HepG2 (cell line): ENCODE data around the gene CUL9. TPM values are rescaled to one million over a fixed set of nuclear protein-coding genes. Genes with fewer than 3 reads are reported as not detected.
A peak's percentile ranks its signal among the peaks of the same experiment; 100 is the strongest.

Source experiments
- CBX1 ChIP-seq: IDR thresholded peaks from one replicate; pipeline ENCODE4 v1.6.1; 2016; ENCODE audit warnings: antibody characterized with exemption, low read depth
- ESRRA ChIP-seq: sonication (generic); formaldehyde crosslinking; IDR thresholded peaks from 2 replicates; pipeline ENCODE4 v1.5.1; 2020; ENCODE audit warnings: mild to moderate bottlenecking, low read depth, missing genetic modification reagents
- HDAC1 ChIP-seq: sonication (generic); formaldehyde crosslinking; IDR thresholded peaks from 2 replicates; pipeline ENCODE4 v1.5.1; 2020; ENCODE audit warnings: mild to moderate bottlenecking, missing genetic modification reagents
- HNF4G ChIP-seq, 2 experiments: sonication (generic) in 1 of 2; formaldehyde crosslinking in 1 of 2; IDR thresholded peaks; 2 replicates each; pipeline versions ENCODE4 v1.4.0 to v1.6.1; 2011 to 2020; ENCODE audit warnings: borderline replicate concordance in 2 of 2, low read depth in 2 of 2, mild to moderate bottlenecking in 2 of 2, low read length in 1 of 2, missing genetic modification reagents in 1 of 2, moderate library complexity in 1 of 2
- HNRNPLL ChIP-seq: fragments of 200-400 bp; formaldehyde crosslinking; IDR thresholded peaks from 2 replicates; pipeline ENCODE4 v1.6.1; 2017; ENCODE audit warnings: mild to moderate bottlenecking, low read depth, low read length; ENCODE audit not compliant: poor library complexity, severe bottlenecking
- KLF9 ChIP-seq: IDR thresholded peaks from 2 replicates; pipeline ENCODE4 v1.6.1; 2016; ENCODE audit warnings: low read depth
- MED13 ChIP-seq: sonication (generic); formaldehyde crosslinking; IDR thresholded peaks from 2 replicates; pipeline ENCODE4 v1.5.0; 2020; ENCODE audit warnings: missing genetic modification reagents
- MEF2D ChIP-seq: sonication (generic); formaldehyde crosslinking; IDR thresholded peaks from 2 replicates; pipeline ENCODE4 v1.5.1; 2020; ENCODE audit warnings: mild to moderate bottlenecking, missing genetic modification reagents
- NFE2L2 ChIP-seq: fragments of 150-350 bp; IDR thresholded peaks from 2 replicates; pipeline ENCODE4 v1.6.1; 2014; ENCODE audit warnings: low read length
- PAF1 ChIP-seq: IDR thresholded peaks from 2 replicates; pipeline ENCODE4 v1.6.1; 2016; ENCODE audit warnings: missing genetic modification reagents, missing compliant biosample characterization
- RBAK ChIP-seq: sonication (generic); formaldehyde crosslinking; IDR thresholded peaks from 2 replicates; pipeline ENCODE4 v1.5.1; 2020; ENCODE audit warnings: mild to moderate bottlenecking, missing genetic modification reagents
- SRY ChIP-seq: sonication (generic); formaldehyde crosslinking; IDR thresholded peaks from 2 replicates; pipeline ENCODE4 v1.8.0; 2022; ENCODE audit warnings: mild to moderate bottlenecking, missing genetic modification reagents
- TCF12 ChIP-seq, 2 experiments: fragments of 450-650 bp in 1 of 2; sonication (generic) in 1 of 2; formaldehyde crosslinking in 1 of 2; IDR thresholded peaks; 2 replicates each; pipeline versions ENCODE4 v1.6.1 to v1.8.0; 2017 to 2022; ENCODE audit warnings: antibody characterized with exemption in 1 of 2, mild to moderate bottlenecking in 1 of 2, missing genetic modification reagents in 1 of 2, moderate library complexity in 1 of 2
- ZBTB1 ChIP-seq: sonication (generic); formaldehyde crosslinking; IDR thresholded peaks from 2 replicates; pipeline ENCODE4 v1.4.0; 2020; ENCODE audit warnings: missing genetic modification reagents, borderline replicate concordance
- ZC3H13 ChIP-seq: sonication (generic); formaldehyde crosslinking; IDR thresholded peaks from 2 replicates; pipeline ENCODE4 v1.8.1; 2023; ENCODE audit warnings: mild to moderate bottlenecking, missing genetic modification reagents, moderate library complexity
- ZNF747 ChIP-seq: sonication (generic); formaldehyde crosslinking; IDR thresholded peaks from 2 replicates; pipeline ENCODE4 v1.8.1; 2023; ENCODE audit warnings: missing genetic modification reagents, mild to moderate bottlenecking, borderline replicate concordance
- ZNF790 ChIP-seq: sonication (generic); formaldehyde crosslinking; IDR thresholded peaks from 2 replicates; pipeline ENCODE4 v1.8.0; 2022; ENCODE audit warnings: missing genetic modification reagents, mild to moderate bottlenecking, borderline replicate concordance
- ZNF883 ChIP-seq: sonication (generic); formaldehyde crosslinking; IDR thresholded peaks from 2 replicates; pipeline ENCODE4 v1.5.1; 2020; ENCODE audit warnings: mild to moderate bottlenecking, missing genetic modification reagents; ENCODE audit errors: not compliant biosample characterization
- polyA plus RNA-seq, 8 experiments: library from polyadenylated mRNA; depleted of rRNA in 3 of 8; stranded (reverse) in 7 of 8; unstranded in 1 of 8; fragments of >200 nt; fragmentation: Illumina TruSeq in 4 of 8; extraction: Trizol in 4 of 8; gene quantifications; 2 replicates each; pipeline versions ENCODE4 v1.2.1 to v1.2.3, GENCODE V29; 2011 to 2016; ENCODE audit warnings: low read depth in 4 of 8, missing spikeins in 1 of 8, mixed read lengths in 1 of 8; ENCODE audit not compliant: insufficient read depth in 1 of 8
- total RNA-seq, 5 experiments: library from RNA; depleted of rRNA; stranded (reverse); fragments of >200 nt; fragmentation: Illumina TruSeq; extraction: Trizol; gene quantifications; 2 replicates each; pipeline ENCODE4 v1.2.3, GENCODE V29; 2016; ENCODE audit warnings: low read depth in 1 of 5
- TF ChIP-seq, protein P1 (sequence below): sonication (generic); formaldehyde crosslinking; conservative IDR thresholded peaks from 2 replicates; pipeline ENCODE4 v1.5.0; 2020; ENCODE audit warnings: missing genetic modification reagents
- TF ChIP-seq, protein P2 (sequence below), 2 experiments: IDR thresholded peaks; 2 replicates each; pipeline ENCODE4 v1.6.1; 2011 to 2012; ENCODE audit warnings: low read length in 2 of 2, borderline replicate concordance in 1 of 2, low read depth in 1 of 2, mild to moderate bottlenecking in 1 of 2, moderate library complexity in 1 of 2
- TF ChIP-seq, protein P3 (sequence below): sonication (generic); formaldehyde crosslinking; IDR thresholded peaks from 2 replicates; pipeline ENCODE4 v1.5.0; 2020; ENCODE audit warnings: mild to moderate bottlenecking, missing genetic modification reagents

Gene CUL9
- total and polyA plus RNA-seq, 2 of the 13 experiments (the other 11 are each of a cell fraction or from before 2014, with no cell fraction given) = 11.4 to 13.7 TPM

DNA sequence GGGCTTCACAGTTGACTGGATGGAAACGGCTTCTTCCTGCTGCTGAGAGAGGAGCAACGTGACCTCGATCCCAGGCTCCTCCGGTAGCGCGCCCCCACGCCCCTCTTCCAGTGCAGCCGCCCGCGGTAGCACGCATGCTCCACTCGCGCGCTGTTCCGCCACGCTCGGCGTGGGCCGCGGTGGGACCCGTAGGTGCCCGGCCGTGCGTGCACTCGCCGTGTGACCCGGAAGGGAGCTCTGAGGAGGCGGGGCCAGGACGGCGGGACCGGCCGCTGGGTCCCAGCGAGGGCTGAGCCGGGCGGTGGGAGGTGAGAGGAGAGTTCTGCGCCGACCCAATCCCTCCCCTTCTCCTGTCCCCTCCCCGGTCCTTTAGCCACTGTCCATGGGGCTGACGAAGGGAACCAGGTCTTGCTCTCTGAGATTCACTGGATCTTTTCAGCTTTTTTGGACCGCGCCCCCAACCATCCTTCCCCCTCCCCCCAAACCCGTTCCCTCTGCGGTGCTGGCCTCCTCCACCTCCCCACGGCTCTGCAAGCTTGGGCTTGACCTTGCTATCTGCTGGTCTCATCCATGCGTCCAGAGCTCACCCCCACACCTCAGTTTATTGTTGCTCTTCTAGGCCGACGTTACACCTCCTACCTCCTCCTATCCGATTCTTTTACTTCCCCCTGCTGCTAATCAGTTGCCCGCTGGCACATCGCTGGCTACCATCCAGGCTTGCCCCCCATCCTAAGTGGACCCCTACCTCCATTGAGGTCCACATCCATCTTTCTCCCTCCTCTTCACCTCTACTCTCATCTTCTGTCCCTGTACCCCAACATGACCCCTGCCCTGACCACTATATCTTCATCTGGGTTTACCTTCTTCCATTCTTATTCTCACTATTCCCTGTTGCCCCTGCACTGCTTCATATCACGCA, at the start of gene CUL9 (continued):
- TF ChIP-seq ESRRA (CRISPR knock-in tag) (0 out of 2 replicates have a peak, but pooled peaks have one; percentile 74), NFE2L2 (no peak), MED13 (CRISPR knock-in tag) (peak; percentile 76), ZNF883 (CRISPR knock-in tag) (no peak), SRY (CRISPR knock-in tag) (peak; percentile 81; the same call in 1 of the 2 replicates), HNF4G (IDR thresholded peaks at IDR 0.05; ENCODE audit: borderline replicate concordance, low read depth, low read length) (no peak), HNF4G (CRISPR knock-in tag; IDR thresholded peaks at IDR 0.05; ENCODE audit: borderline replicate concordance, low read depth) (peak; percentile 56; the same call in 1 of the 2 replicates), RBAK (CRISPR knock-in tag) (no peak), HDAC1 (CRISPR knock-in tag) (peak; percentile 92), ZNF747 (CRISPR knock-in tag) (peak; percentile 56; the same call in 1 of the 2 replicates), HNRNPLL (peak; percentile 78), CBX1 (no peak), KLF9 (CRISPR knock-in tag) (no peak), PAF1 (CRISPR knock-in tag) (no peak), ZC3H13 (peak; percentile 84; the same call in 1 of the 2 replicates), MEF2D (CRISPR knock-in tag) (no peak; the same call in none of the 2 replicates), ZBTB1 (CRISPR knock-in tag) (no peak), ZNF790 (CRISPR knock-in tag) (no peak), TCF12 (IDR thresholded peaks at IDR 0.05) (no peak), TCF12 (CRISPR knock-in tag; IDR thresholded peaks at IDR 0.05) (peak; percentile 73; the same call in 1 of the 2 replicates)
- TF ChIP-seq, protein P1, sequence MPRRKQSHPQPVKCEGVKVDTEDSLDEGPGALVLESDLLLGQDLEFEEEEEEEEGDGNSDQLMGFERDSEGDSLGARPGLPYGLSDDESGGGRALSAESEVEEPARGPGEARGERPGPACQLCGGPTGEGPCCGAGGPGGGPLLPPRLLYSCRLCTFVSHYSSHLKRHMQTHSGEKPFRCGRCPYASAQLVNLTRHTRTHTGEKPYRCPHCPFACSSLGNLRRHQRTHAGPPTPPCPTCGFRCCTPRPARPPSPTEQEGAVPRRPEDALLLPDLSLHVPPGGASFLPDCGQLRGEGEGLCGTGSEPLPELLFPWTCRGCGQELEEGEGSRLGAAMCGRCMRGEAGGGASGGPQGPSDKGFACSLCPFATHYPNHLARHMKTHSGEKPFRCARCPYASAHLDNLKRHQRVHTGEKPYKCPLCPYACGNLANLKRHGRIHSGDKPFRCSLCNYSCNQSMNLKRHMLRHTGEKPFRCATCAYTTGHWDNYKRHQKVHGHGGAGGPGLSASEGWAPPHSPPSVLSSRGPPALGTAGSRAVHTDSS (CRISPR knock-in tag) = 0 out of 2 replicates have a peak, but pooled peaks have one; percentile 52
- TF ChIP-seq, protein P2, sequence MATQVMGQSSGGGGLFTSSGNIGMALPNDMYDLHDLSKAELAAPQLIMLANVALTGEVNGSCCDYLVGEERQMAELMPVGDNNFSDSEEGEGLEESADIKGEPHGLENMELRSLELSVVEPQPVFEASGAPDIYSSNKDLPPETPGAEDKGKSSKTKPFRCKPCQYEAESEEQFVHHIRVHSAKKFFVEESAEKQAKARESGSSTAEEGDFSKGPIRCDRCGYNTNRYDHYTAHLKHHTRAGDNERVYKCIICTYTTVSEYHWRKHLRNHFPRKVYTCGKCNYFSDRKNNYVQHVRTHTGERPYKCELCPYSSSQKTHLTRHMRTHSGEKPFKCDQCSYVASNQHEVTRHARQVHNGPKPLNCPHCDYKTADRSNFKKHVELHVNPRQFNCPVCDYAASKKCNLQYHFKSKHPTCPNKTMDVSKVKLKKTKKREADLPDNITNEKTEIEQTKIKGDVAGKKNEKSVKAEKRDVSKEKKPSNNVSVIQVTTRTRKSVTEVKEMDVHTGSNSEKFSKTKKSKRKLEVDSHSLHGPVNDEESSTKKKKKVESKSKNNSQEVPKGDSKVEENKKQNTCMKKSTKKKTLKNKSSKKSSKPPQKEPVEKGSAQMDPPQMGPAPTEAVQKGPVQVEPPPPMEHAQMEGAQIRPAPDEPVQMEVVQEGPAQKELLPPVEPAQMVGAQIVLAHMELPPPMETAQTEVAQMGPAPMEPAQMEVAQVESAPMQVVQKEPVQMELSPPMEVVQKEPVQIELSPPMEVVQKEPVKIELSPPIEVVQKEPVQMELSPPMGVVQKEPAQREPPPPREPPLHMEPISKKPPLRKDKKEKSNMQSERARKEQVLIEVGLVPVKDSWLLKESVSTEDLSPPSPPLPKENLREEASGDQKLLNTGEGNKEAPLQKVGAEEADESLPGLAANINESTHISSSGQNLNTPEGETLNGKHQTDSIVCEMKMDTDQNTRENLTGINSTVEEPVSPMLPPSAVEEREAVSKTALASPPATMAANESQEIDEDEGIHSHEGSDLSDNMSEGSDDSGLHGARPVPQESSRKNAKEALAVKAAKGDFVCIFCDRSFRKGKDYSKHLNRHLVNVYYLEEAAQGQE (IDR thresholded peaks at IDR 0.05; ENCODE audit: borderline replicate concordance in 1 of 2, low read depth in 1 of 2, low read length in 2 of 2) = peak in 1 of 2 experiments; percentile 47; a peak in 1 of 4 replicates
- TF ChIP-seq, protein P3, sequence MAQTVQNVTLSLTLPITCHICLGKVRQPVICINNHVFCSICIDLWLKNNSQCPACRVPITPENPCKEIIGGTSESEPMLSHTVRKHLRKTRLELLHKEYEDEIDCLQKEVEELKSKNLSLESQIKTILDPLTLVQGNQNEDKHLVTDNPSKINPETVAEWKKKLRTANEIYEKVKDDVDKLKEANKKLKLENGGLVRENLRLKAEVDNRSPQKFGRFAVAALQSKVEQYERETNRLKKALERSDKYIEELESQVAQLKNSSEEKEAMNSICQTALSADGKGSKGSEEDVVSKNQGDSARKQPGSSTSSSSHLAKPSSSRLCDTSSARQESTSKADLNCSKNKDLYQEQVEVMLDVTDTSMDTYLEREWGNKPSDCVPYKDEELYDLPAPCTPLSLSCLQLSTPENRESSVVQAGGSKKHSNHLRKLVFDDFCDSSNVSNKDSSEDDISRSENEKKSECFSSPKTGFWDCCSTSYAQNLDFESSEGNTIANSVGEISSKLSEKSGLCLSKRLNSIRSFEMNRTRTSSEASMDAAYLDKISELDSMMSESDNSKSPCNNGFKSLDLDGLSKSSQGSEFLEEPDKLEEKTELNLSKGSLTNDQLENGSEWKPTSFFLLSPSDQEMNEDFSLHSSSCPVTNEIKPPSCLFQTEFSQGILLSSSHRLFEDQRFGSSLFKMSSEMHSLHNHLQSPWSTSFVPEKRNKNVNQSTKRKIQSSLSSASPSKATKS (CRISPR knock-in tag) = no peak
